ENCODE results near the gene DENND2A.

The DENND2A gene

DNA sequence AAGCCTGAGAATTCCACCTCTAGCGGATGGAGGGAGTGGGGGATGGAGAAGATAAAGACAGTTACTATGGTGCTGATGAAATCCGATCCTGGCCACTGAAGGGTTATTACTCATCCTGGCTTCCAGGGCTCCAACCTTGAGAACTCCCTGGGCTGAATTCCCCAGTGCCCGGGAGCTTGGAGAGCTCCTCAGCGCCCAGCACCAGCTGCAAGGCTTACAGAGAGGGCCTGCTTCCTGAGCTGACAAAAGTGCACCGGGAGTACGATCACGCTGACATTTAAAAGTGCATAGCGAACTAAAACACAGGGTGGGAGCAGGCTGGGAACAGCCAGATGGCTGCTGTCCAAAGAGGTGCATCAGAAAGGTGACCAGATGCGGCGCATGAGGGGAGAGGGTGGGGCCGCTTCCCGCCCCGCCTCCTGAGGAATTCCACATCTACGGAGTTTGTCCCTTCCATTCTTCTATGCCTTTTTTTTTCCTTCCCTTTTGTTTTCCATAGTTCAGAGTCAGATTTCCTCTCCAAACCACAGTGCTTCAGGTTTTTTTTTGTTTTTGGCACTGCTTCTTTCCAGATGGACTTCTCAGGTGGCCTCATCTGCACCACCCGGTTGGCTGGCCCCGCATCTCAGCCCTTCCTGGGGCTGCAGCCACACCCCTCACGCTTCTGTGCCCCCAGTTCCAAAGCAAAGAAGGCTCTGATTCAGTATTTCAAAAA lies 98.9 kb downstream of the DENND2A start:
- Mint-ChIP-seq H3K9me3 (no peaks in the 10 kb centered on the region), H3K4me1 (peaks cover 60% of the 10 kb centered on the region), H3K27ac (peak overlapping the region; percentile 99), H3K36me3 (ENCODE audit: low read depth) (peaks cover 44% of the 10 kb centered on the region), H3K4me3 (peak overlapping the region; percentile 66), H3K27me3 (ENCODE audit: low read depth, poor library complexity) (peaks cover 4% of the 10 kb centered on the region)
- peak; percentile 76 for DNase-seq
- TF ChIP-seq, protein P1, sequence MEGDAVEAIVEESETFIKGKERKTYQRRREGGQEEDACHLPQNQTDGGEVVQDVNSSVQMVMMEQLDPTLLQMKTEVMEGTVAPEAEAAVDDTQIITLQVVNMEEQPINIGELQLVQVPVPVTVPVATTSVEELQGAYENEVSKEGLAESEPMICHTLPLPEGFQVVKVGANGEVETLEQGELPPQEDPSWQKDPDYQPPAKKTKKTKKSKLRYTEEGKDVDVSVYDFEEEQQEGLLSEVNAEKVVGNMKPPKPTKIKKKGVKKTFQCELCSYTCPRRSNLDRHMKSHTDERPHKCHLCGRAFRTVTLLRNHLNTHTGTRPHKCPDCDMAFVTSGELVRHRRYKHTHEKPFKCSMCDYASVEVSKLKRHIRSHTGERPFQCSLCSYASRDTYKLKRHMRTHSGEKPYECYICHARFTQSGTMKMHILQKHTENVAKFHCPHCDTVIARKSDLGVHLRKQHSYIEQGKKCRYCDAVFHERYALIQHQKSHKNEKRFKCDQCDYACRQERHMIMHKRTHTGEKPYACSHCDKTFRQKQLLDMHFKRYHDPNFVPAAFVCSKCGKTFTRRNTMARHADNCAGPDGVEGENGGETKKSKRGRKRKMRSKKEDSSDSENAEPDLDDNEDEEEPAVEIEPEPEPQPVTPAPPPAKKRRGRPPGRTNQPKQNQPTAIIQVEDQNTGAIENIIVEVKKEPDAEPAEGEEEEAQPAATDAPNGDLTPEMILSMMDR (IDR thresholded peaks at IDR 0.05), result no peak

DNA sequence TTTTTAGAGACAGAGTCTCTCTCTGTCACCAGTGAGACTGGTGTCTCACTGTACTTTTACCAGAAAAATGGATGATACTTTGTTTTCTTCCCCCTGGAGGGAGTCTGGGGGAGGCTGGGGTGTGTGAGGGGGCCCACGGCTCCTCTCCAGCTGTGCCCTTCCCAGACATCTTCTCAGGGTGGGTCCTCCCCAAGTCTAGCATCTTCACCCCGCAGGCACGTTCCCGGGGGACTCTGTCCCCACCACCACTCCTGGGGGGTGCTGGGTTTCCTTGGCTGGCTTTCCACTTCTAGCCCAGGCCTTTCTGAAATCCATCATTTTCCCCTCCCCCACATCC lies 99.5 kb downstream of the DENND2A start:
- Mint-ChIP-seq H3K27me3 (ENCODE audit: low read depth, poor library complexity) (peaks cover 4% of the 10 kb centered on the region), H3K9me3 (no peaks in the 10 kb centered on the region), H3K4me3 (peak overlapping the region; percentile 66), H3K36me3 (ENCODE audit: low read depth) (peaks cover 39% of the 10 kb centered on the region), H3K4me1 (peaks cover 60% of the 10 kb centered on the region), H3K27ac (peak overlapping the region; percentile 99)
- TF ChIP-seq, protein P1 (IDR thresholded peaks at IDR 0.05), result no peak
- no peak for DNase-seq

DNA sequence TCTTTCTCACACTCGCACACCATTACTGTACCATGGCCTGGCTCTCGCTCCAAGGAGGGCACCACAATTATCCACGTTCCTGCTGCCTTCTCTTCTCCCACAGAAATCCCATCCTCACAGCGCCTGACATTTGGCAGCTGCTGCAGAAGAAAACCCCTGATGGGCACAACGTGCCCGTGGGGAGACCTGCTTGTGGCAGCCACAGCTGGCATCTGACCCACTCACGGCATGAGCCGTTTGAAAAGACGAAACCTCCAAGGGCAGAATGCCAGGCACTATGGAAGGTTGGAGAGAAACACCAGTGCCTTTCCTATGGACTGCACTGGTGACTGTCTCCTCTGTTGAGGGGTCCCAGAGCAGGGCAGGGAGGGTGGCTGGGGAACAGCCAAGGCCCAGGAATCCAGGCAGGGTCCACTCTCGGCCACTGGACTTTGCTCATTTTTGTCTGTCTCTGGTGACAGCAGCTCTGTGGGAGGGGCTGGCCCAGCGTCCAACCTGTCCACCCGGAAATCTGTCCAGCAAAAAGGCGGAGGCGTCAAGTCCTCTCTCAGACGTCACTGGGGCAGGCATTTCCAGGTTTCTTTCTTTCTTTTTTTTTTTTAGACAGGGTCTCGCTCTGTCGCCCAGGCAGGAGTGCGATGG lies 100.4 kb downstream of the DENND2A start:
- H3K4me3 Mint-ChIP-seq, result peak overlapping the region; percentile 17
- no peaks in the 10 kb centered on the region for H3K9me3 Mint-ChIP-seq

DNA sequence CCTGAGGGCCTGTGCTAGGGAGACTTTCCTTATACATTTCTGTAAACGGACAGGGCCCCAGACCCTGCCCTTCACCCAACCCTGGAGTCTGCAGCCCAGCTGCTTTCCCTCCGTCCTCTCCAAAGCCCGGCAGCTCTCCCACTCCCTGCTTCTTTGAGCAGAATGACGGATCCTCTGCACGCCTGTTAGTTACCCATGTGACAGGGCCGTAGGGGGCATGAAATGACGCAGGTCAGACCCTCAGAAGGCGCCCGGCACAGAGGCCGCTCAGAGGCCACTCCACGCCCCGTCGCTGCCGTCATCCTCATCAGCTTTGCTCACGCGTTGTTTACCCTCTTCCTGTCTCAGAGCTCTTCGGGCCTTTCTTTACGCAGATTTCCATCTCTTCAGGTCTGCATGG lies 101.2 kb downstream of the DENND2A start:
- H3K36me3 Mint-ChIP-seq (ENCODE audit: low read depth), result peaks cover 36% of the 10 kb centered on the region
- no peaks in the 10 kb centered on the region for H3K9me3 Mint-ChIP-seq
- DNase-seq, result peak; percentile 50
- H3K27ac Mint-ChIP-seq, result peak overlapping the region; percentile 99
- peaks cover 4% of the 10 kb centered on the region for H3K27me3 Mint-ChIP-seq (ENCODE audit: low read depth, poor library complexity)
- H3K4me3 Mint-ChIP-seq, result peak overlapping the region; percentile 17
- H3K4me1 Mint-ChIP-seq, result peaks cover 62% of the 10 kb centered on the region
- TF ChIP-seq, protein P1 (IDR thresholded peaks at IDR 0.05), result no peak

More for the DNA sequence above, 100.4 kb downstream of the DENND2A start:
- H3K36me3 Mint-ChIP-seq (ENCODE audit: low read depth), result peaks cover 33% of the 10 kb centered on the region
- no peak for DNase-seq
- TF ChIP-seq, protein P1 (IDR thresholded peaks at IDR 0.05), result no peak
- H3K27me3 Mint-ChIP-seq (ENCODE audit: low read depth, poor library complexity), result peaks cover 4% of the 10 kb centered on the region
- H3K27ac Mint-ChIP-seq, result peak overlapping the region; percentile 99
- H3K4me1 Mint-ChIP-seq, result peaks cover 60% of the 10 kb centered on the region

DNA sequence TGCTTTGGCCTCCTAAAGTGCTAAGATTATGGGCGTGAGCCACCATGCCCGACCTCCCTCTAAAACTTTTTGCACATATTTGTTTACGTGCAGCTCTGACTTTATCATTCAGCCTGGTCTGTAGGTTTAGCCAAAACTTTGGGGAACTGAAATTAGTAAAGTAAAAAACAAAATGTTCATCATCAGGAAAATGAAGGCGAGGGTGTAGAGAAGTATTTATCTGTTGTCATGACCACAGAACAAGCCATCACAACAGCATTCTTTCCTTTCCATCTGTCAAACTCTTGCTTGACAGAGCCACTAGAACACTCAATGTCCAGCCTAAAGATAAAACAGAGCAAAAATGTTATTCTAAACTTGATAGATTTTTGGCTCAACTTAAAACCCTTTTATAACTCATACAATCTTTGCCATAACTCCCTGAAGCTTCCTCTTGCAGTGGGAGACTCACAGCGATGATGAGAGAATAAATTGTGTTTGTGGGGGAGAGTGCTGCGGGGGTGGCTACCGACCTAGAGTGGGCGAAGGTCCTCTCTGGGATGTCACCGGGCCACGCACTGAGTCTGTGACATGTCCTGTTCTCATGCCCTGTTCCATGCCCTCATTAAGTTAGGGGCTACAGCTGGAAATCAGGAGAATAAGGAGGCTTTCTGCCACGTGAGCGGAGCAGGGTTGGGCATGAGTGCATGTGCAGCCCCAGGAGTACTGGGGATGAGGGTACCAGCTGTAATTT lies 102.7 kb downstream of the DENND2A start:
- Mint-ChIP-seq H3K4me1 (peaks cover 67% of the 10 kb centered on the region), H3K27me3 (ENCODE audit: low read depth, poor library complexity) (peaks cover 2% of the 10 kb centered on the region), H3K9me3 (no peaks in the 10 kb centered on the region), H3K36me3 (ENCODE audit: low read depth) (peaks cover 47% of the 10 kb centered on the region), H3K27ac (peak overlapping the region; percentile 89), H3K4me3 (no peak overlapping the region)
- TF ChIP-seq, protein P1 (IDR thresholded peaks at IDR 0.05), result no peak
- DNase-seq, result no peak
